ENCODE measurements around the gene KIF18A.
"Not testable (repeated sequence)": the region's sequence is repeated elsewhere in the genome, so short reads cannot be mapped to it uniquely, and the experiment has no call there.

Gene KIF18A

GRCh38 chr11:28106353-28107043 lies 1.5 kb downstream of the KIF18A start:
- DNase-seq, result no peak

- no peak for DNase-seq
Observed at GRCh38 chr11:28105869-28106268, 2.1 kb downstream of the KIF18A start.

- no peak for DNase-seq
Observed at GRCh38 chr11:28104984-28105383, 3.0 kb downstream of the KIF18A start.

- DNase-seq, result no peak
Observed at GRCh38 chr11:28104425-28104824, 3.5 kb downstream of the KIF18A start.

- DNase-seq, result not testable (repeated sequence)
Observed at GRCh38 chr11:28102300-28102699, 5.7 kb downstream of the KIF18A start.

GRCh38 chr11:28100665-28101064 lies 7.3 kb downstream of the KIF18A start:
- no peak for DNase-seq

GRCh38 chr11:28099715-28100114 lies 8.2 kb downstream of the KIF18A start:
- no peak for DNase-seq

GRCh38 chr11:28098257-28098656 lies 9.7 kb downstream of the KIF18A start:
- no peak for DNase-seq

- no peak for DNase-seq
Observed at GRCh38 chr11:28092786-28093185, 15.2 kb downstream of the KIF18A start.

- DNase-seq, result no peak
Observed at GRCh38 chr11:28090052-28090749, 17.8 kb downstream of the KIF18A start.

- no peak for DNase-seq
Observed at GRCh38 chr11:28089378-28089777, 18.6 kb downstream of the KIF18A start.

- DNase-seq, result not testable (repeated sequence)
Observed at GRCh38 chr11:28087693-28088092, 20.3 kb downstream of the KIF18A start.

GRCh38 chr11:28087192-28087591 lies 20.8 kb downstream of the KIF18A start:
- DNase-seq, result not testable (repeated sequence)

GRCh38 chr11:28086569-28086968 lies 21.4 kb downstream of the KIF18A start:
- no peak for DNase-seq

GRCh38 chr11:28083118-28083517 lies 24.8 kb downstream of the KIF18A start:
- no peak for DNase-seq

- DNase-seq, result no peak
Observed at GRCh38 chr11:28077521-28077920, 30.4 kb downstream of the KIF18A start.

GRCh38 chr11:28072321-28072720 lies 35.6 kb downstream of the KIF18A start:
- DNase-seq, result no peak

- no peak for DNase-seq
Observed at GRCh38 chr11:28071305-28071704, 36.7 kb downstream of the KIF18A start.

- no peak for DNase-seq
Observed at GRCh38 chr11:28058333-28058732, 49.6 kb downstream of the KIF18A start.

- DNase-seq, result no peak
Observed at GRCh38 chr11:28054821-28055220, 53.1 kb downstream of the KIF18A start.

GRCh38 chr11:28049338-28050216 lies 58.4 kb downstream of the KIF18A start:
- DNase-seq, result no peak

GRCh38 chr11:28048812-28049211 lies 59.1 kb downstream of the KIF18A start:
- DNase-seq, result no peak

GRCh38 chr11:28043930-28044709 lies 63.8 kb downstream of the KIF18A start:
- no peak for DNase-seq
